Left lung (tissue), 10 donors: ENCODE results near the gene PARVG. TPM values are rescaled to one million over a fixed set of nuclear protein-coding genes. Genes with fewer than 3 reads are reported as not detected.

ENCODE experiments used
- ATAC-seq: fragments of 200-7000 bp; cut with Tn5 transposase; one replicate; pipeline ENCODE4 v1.9.1; 2020; ENCODE audit warnings: moderate library complexity
- DNase-seq, 4 donors: peaks; one replicate each; pipeline ENCODE4 v3.0.0-alpha.2; 2013 to 2020
- H3K27ac ChIP-seq, 2 donors: fragments of 200-600 bp; sonication (generic) in 1 of 2; one replicate each; pipeline versions ENCODE4 v1.5.0 to v1.8.0; 2020 to 2021
- H3K27me3 ChIP-seq, 2 donors: fragments of 200-600 bp; sonication (generic) in 1 of 2; one replicate each; pipeline versions ENCODE4 v1.5.0 to v1.8.0; 2020 to 2021
- H3K36me3 ChIP-seq, 2 donors: fragments of 200-600 bp; sonication (generic) in 1 of 2; one replicate each; pipeline versions ENCODE4 v1.5.0 to v1.8.0; 2020 to 2021
- H3K4me1 ChIP-seq, 2 donors: fragments of 200-600 bp; one replicate each; pipeline ENCODE4 v1.8.0; 2021
- H3K4me3 ChIP-seq, 2 donors: fragments of 200-600 bp; sonication (generic) in 1 of 2; one replicate each; pipeline versions ENCODE4 v1.5.0 to v1.8.0; 2020 to 2021; ENCODE audit warnings: mild to moderate bottlenecking in 1 of 2
- H3K9me3 ChIP-seq, 2 donors: fragments of 200-600 bp; sonication (generic) in 1 of 2; one replicate each; pipeline versions ENCODE4 v1.5.0 to v1.8.0; 2020 to 2021
- intact Hi-C, 2 donors: fragments of 100-400 bp; cut with DNase I; formaldehyde crosslinking; loops; one replicate each; pipeline versions ENCODE4 v1.11.2 to v1.14.2; 2022
- polyA plus RNA-seq, 6 donors: library from polyadenylated mRNA; unstranded; fragments of 120-200 nt; gene quantifications; one replicate each; pipeline ENCODE4 v1.2.1, GENCODE V29; 2013; ENCODE audit not compliant: insufficient read length in 6 of 6
- total RNA-seq, 2 donors: library from RNA; stranded (reverse); fragmentation: NEBNext Ultra II Directional; extraction: Animal tissue kit (Norgen Biotek cat#: 25700); gene quantifications; one replicate each; pipeline ENCODE4 v1.2.1, GENCODE V29; 2021
- TF ChIP-seq, protein P1 (sequence below), 2 donors: fragments of 200-600 bp; sonication (generic) in 1 of 2; IDR thresholded peaks; one replicate each; pipeline versions ENCODE4 v1.5.0 to v1.8.0; 2021; ENCODE audit warnings: antibody characterized with exemption in 2 of 2
- donor health status: DM: no; HTN: yes; CAD: no.
- donor health status: DM: no; HTN: no; CAD: no.

The PARVG gene
- total and polyA plus RNA-seq, 8 donors: 3.0 to 57.9 (median 3.5) TPM

DNA sequence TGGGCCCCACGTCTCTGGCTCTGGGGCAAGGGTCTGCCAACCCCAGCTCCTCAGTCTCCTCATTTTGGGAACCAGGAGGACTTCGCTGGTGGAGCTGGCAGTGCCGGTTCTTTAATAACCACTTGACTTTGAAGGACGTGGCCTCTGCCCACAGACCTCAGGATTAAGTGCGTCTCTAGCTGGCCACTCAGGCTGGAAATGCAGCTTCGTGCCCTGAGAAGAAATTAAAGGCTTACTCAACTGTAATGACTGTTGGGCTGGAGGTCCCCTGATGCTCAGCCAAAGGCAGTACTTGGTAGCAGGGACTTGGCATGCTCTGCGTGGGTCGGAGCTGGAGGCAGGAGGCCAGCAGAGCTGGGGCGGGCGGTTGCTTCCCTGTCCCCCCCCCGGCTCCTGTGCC is 16.7 kb upstream of the PARVG start:
- DNase-seq (peak in 2 of 4 donors; percentile 40 to 52), ATAC-seq (peak; percentile 85)
- H3K27me3 ChIP-seq: no peaks in the 10 kb centered on the region
- TF ChIP-seq, protein P1, sequence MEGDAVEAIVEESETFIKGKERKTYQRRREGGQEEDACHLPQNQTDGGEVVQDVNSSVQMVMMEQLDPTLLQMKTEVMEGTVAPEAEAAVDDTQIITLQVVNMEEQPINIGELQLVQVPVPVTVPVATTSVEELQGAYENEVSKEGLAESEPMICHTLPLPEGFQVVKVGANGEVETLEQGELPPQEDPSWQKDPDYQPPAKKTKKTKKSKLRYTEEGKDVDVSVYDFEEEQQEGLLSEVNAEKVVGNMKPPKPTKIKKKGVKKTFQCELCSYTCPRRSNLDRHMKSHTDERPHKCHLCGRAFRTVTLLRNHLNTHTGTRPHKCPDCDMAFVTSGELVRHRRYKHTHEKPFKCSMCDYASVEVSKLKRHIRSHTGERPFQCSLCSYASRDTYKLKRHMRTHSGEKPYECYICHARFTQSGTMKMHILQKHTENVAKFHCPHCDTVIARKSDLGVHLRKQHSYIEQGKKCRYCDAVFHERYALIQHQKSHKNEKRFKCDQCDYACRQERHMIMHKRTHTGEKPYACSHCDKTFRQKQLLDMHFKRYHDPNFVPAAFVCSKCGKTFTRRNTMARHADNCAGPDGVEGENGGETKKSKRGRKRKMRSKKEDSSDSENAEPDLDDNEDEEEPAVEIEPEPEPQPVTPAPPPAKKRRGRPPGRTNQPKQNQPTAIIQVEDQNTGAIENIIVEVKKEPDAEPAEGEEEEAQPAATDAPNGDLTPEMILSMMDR (IDR thresholded peaks at IDR 0.05): no peak
- no peak overlapping the region for H3K4me3 ChIP-seq
- peaks cover 0 to 78% of the 10 kb centered on the region in 2 donors for H3K36me3 ChIP-seq
- no peaks in the 10 kb centered on the region for H3K9me3 ChIP-seq
- intact Hi-C loops: no loop called here
- H3K4me1 ChIP-seq: peaks cover 0 to 15% of the 10 kb centered on the region in 2 donors
- no peak overlapping the region for H3K27ac ChIP-seq

GRCh38 chr22:44165286-44165874 is 15.3 kb upstream of the PARVG start:
- TF ChIP-seq, protein P1 (IDR thresholded peaks at IDR 0.05): no peak
- DNase-seq: no peak
- intact Hi-C loops: no loop called here
- no peaks in the 10 kb centered on the region for H3K27me3 ChIP-seq
- H3K9me3 ChIP-seq: no peaks in the 10 kb centered on the region
- no peak for ATAC-seq
- peaks cover 0 to 9% of the 10 kb centered on the region in 2 donors for H3K4me1 ChIP-seq
- peaks cover 0 to 70% of the 10 kb centered on the region in 2 donors for H3K36me3 ChIP-seq
- H3K27ac ChIP-seq: no peak overlapping the region
- H3K4me3 ChIP-seq: no peak overlapping the region

DNA sequence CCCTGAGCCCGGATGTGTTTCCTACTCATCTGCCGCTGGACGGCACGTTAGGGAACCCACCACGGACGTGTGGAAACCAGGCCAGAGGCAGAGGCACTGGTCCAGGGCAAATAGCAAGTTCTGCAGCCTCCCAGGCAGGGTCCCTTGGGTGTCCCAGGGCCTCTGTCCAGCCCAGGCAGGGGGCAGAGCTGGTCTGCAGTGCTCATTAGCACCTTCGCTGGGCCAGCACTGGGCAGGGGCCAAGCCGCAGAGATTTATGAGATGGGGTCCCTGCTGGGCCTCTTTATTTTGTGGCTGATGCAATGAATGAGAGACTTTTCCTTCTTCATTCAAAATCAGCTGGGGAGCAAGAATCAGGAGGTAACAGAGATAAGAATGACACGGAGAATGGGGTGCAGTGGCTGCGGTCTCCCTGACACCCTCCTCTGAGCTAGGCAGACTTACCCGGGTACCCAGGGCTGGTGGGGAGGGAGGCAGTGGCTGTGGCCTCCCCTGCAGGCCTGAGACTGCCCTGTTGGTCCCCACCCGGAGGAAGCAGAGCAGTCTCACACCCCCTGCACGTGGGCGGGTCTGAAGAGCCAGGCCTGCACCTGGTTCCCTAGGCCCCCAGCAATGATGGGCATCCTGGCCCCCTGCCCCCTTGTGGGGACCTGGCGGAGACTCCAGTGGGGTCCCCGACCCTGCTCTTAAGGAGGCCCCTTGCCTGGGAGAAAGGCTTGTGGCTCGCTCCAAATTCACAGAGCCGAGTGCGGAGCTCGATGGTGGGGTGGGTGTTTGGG is 14.0 kb upstream of the PARVG start:
- intact Hi-C loops: no loop called here

DNA sequence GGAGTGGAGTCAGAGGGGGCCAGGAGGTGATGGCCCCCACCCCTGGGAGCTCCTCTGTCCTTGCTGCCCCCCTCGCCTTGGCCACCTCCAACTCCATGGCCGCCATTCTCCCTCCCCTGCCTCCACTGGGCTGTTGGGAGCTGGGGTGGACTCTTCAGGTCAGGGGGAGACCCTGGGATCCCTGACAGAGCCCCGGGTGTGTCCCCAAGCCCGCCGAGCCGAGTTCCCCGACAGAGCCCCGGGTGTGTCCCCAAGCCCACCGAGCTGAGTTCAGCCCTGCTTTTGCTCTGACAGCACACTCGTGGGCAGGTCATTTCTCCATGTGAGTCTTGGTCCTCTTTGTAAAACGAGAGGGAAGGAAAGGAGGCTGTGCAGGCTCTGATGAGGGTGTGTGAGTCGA is 13.2 kb upstream of the PARVG start:
- ATAC-seq (no peak), DNase-seq (no peak)
- Histone ChIP-seq H3K36me3 (peaks cover 0 to 57% of the 10 kb centered on the region in 2 donors), H3K9me3 (no peaks in the 10 kb centered on the region), H3K27me3 (no peaks in the 10 kb centered on the region), H3K27ac (no peak overlapping the region), H3K4me3 (no peak overlapping the region), H3K4me1 (peaks cover 0 to 16% of the 10 kb centered on the region in 2 donors)
- intact Hi-C loops: no loop called here
- TF ChIP-seq, protein P1 (IDR thresholded peaks at IDR 0.05): no peak

More for the DNA sequence above, 14.0 kb upstream of the PARVG start:
- Histone ChIP-seq H3K27ac (no peak overlapping the region), H3K9me3 (no peaks in the 10 kb centered on the region), H3K4me1 (peaks cover 0 to 8% of the 10 kb centered on the region in 2 donors), H3K27me3 (no peaks in the 10 kb centered on the region), H3K36me3 (peaks cover 0 to 59% of the 10 kb centered on the region in 2 donors), H3K4me3 (no peak overlapping the region)
- ATAC-seq (no peak), DNase-seq (no peak)
- TF ChIP-seq, protein P1 (IDR thresholded peaks at IDR 0.05): no peak

- Histone ChIP-seq H3K27me3 (no peaks in the 10 kb centered on the region), H3K4me1 (peaks cover 0 to 23% of the 10 kb centered on the region in 2 donors), H3K4me3 (no peak overlapping the region), H3K36me3 (peaks cover 0 to 51% of the 10 kb centered on the region in 2 donors), H3K9me3 (no peaks in the 10 kb centered on the region), H3K27ac (no peak overlapping the region)
- no peak for ATAC-seq
- no peak for DNase-seq
- intact Hi-C loops: no loop called here
- TF ChIP-seq, protein P1 (IDR thresholded peaks at IDR 0.05): no peak
Observed at GRCh38 chr22:44168206-44168605, 12.5 kb upstream of the PARVG start.
